VCaP (cell line): ENCODE measurements around the gene SLAMF6.
"Not testable (repeated sequence)": the region's sequence is repeated elsewhere in the genome, so short reads cannot be mapped to it uniquely, and the experiment has no call there.

Experiments used
- H3K27ac ChIP-seq: fragments of 450-650 bp; 2 replicates; pipeline ENCODE4 v1.5.1; 2017
- CTCF ChIP-seq: fragments of 450-650 bp; conservative IDR thresholded peaks from 2 replicates; pipeline ENCODE4 v1.5.1; 2017; ENCODE audit warnings: mild to moderate bottlenecking, moderate library complexity

The SLAMF6 gene

GRCh38 chr1:160560806-160561205, 37.8 kb upstream of the SLAMF6 start:
- no peak for TF ChIP-seq CTCF
- no peak overlapping the region for H3K27ac ChIP-seq

- TF ChIP-seq CTCF = no peak
- no peak overlapping the region for H3K27ac ChIP-seq
Measured at GRCh38 chr1:160560045-160560705, 37.1 kb upstream of the SLAMF6 start.

- H3K27ac ChIP-seq = not testable (repeated sequence)
Measured at GRCh38 chr1:160559437-160559836, 36.4 kb upstream of the SLAMF6 start.

- no peak overlapping the region for H3K27ac ChIP-seq
- no peak for TF ChIP-seq CTCF
Measured at GRCh38 chr1:160558660-160559380, 35.8 kb upstream of the SLAMF6 start.

- no peak overlapping the region for H3K27ac ChIP-seq
- no peak for TF ChIP-seq CTCF
Measured at GRCh38 chr1:160553778-160554177, 30.7 kb upstream of the SLAMF6 start.

- no peak for TF ChIP-seq CTCF
- no peak overlapping the region for H3K27ac ChIP-seq
Measured at GRCh38 chr1:160552425-160552824, 29.4 kb upstream of the SLAMF6 start.

GRCh38 chr1:160550572-160551034, 27.5 kb upstream of the SLAMF6 start:
- H3K27ac ChIP-seq = no peak overlapping the region

More at GRCh38 chr1:160550572-160551034, 27.5 kb upstream of the SLAMF6 start:
- TF ChIP-seq CTCF = no peak
